OCI-LY7 (cell line): ENCODE results near the gene OR4S2. TPM values are rescaled to one million over a fixed set of nuclear protein-coding genes. Genes with fewer than 3 reads are reported as not detected.

Experiments
- BruUV-seq: library from RNA; stranded (reverse); fragments of 400-500 nt; replicated peaks from 2 replicates; lab custom pipeline; 2021; lab: Mats Ljungman, UMichigan
- CTCF ChIA-PET: fragments of 300-600 bp; sonication (Branson Sonifier 250); formaldehyde crosslinking; loops from one replicate; lab custom pipeline; 2022; ENCODE audit warnings: antibody characterized with exemption; ENCODE audit not compliant: unreplicated experiment; lab: Charles Lee
- POLR2A ChIA-PET: fragments of 300-600 bp; sonication (Branson Sonifier 250); formaldehyde crosslinking; loops from one replicate; lab custom pipeline; 2022; ENCODE audit warnings: antibody characterized with exemption; lab: Charles Lee
- DNase-seq: peaks from one replicate; pipeline ENCODE4 v3.0.0-alpha.2; 2015; ENCODE audit warnings: low spot score
- H2AFZ ChIP-seq: fragments of 200-600 bp; sonication (generic), shearing (Covaris generic); 2 replicates; pipeline ENCODE4 v1.6.1; 2014; ENCODE audit warnings: mild to moderate bottlenecking, antibody characterized with exemption, low read length, moderate library complexity
- H3K27ac ChIP-seq: fragments of 200-600 bp; sonication (generic); 2 replicates; pipeline ENCODE4 v1.5.1; 2014; ENCODE audit warnings: mixed run types, low read depth, mild to moderate bottlenecking, moderate library complexity, low read length, inconsistent platforms; ENCODE audit not compliant: poor library complexity, severe bottlenecking
- H3K36me3 ChIP-seq: fragments of 200-600 bp; sonication (generic); 2 replicates; pipeline ENCODE4 v1.6.1; 2014; ENCODE audit warnings: mild to moderate bottlenecking, antibody characterized with exemption, low read length, moderate library complexity, mixed read lengths; ENCODE audit not compliant: insufficient read depth
- H3K4me1 ChIP-seq: fragments of 200-600 bp; sonication (generic); 2 replicates; pipeline ENCODE4 v1.5.1; 2014; ENCODE audit warnings: mild to moderate bottlenecking, low read length; ENCODE audit not compliant: insufficient read depth, poor library complexity, severe bottlenecking
- H3K4me2 ChIP-seq: fragments of 200-600 bp; sonication (generic); 2 replicates; pipeline ENCODE4 v1.6.1; 2014; ENCODE audit warnings: mild to moderate bottlenecking, low read length
- H3K4me3 ChIP-seq: fragments of 200-600 bp; sonication (generic); 2 replicates; pipeline ENCODE4 v1.5.1; 2014; ENCODE audit warnings: mild to moderate bottlenecking, low read depth, low read length; ENCODE audit not compliant: poor library complexity, severe bottlenecking
- H3K79me2 ChIP-seq: fragments of 200-600 bp; sonication (generic); 2 replicates; pipeline ENCODE4 v1.6.1; 2016; ENCODE audit warnings: low read depth, mild to moderate bottlenecking, low read length, moderate library complexity, mixed read lengths; ENCODE audit not compliant: insufficient read depth
- H3K9me2 ChIP-seq: fragments of 200-600 bp; sonication (generic); 2 replicates; pipeline ENCODE4 v1.6.1; 2016; ENCODE audit warnings: mild to moderate bottlenecking, low read length, mixed read lengths; ENCODE audit not compliant: insufficient read depth
- H3K9me3 ChIP-seq: fragments of 200-600 bp; sonication (generic); 2 replicates; pipeline ENCODE4 v1.6.1; 2014; ENCODE audit warnings: mild to moderate bottlenecking, mixed run types, low read length, mixed read lengths
- H4K20me1 ChIP-seq: fragments of 200-600 bp; sonication (generic); 2 replicates; pipeline ENCODE4 v1.6.1; 2014; ENCODE audit warnings: mild to moderate bottlenecking, antibody characterized with exemption, low read length, moderate library complexity, mixed read lengths; ENCODE audit not compliant: insufficient read depth
- CTCF ChIP-seq: fragments of 200-600 bp; sonication (generic); conservative IDR thresholded peaks from 2 replicates; pipeline ENCODE4 v1.5.1; 2014; ENCODE audit warnings: mild to moderate bottlenecking, antibody characterized with exemption, low read length, moderate library complexity, mixed read lengths
- EZH2phosphoT487 ChIP-seq: fragments of 200-600 bp; sonication (generic); IDR thresholded peaks from 2 replicates; pipeline ENCODE4 v1.6.1; 2018; ENCODE audit warnings: low read depth, borderline replicate concordance, mild to moderate bottlenecking, mixed run types, antibody characterized with exemption, low read length, moderate library complexity, mixed read lengths
- intact Hi-C: fragments of 100-400 bp; cut with micrococcal nuclease; formaldehyde crosslinking; loops from one replicate; pipeline ENCODE4 v1.10.0; 2022; ENCODE audit not compliant: unreplicated experiment
- total RNA-seq, 2 experiments: library from RNA; depleted of rRNA in 1 of 2; stranded (reverse); fragments of >200 nt in 1 of 2; shearing (Covaris generic) in 1 of 2; gene quantifications; 2 replicates each; pipeline ENCODE4 v1.2.3, GENCODE V29; 2014 to 2022

OR4S2 gene
- total RNA-seq, 2 experiments from 2014 or later, result not detected

- DNase-seq, result no peak
- Histone ChIP-seq H3K9me2 (no peaks in the 10 kb centered on the region), H3K27ac (no peak within 1 kb of the TSS), H2AFZ (no peak within 1 kb of the TSS), H4K20me1 (no peaks in the 10 kb centered on the region), H3K4me2 (no peak within 1 kb of the TSS), H3K79me2 (no peaks in the 10 kb centered on the region), H3K4me3 (no peak within 1 kb of the TSS), H3K36me3 (no peaks in the 10 kb centered on the region), H3K4me1 (no peaks in the 10 kb centered on the region), H3K9me3 (no peaks in the 10 kb centered on the region)
- BruUV-seq, result no TSS peak
- CTCF ChIA-PET, result no interaction called here
- intact Hi-C loops, result no loop called here
- no peak for TF ChIP-seq CTCF
- no peak for TF ChIP-seq EZH2phosphoT487
- POLR2A ChIA-PET, result no interaction called here
Measured at GRCh38 chr11:55634813-55635212, 13.3 kb upstream of the OR4S2 start, which contains the start of gene OR4P4. Gene OR4P4 (plus strand): TSS chr11:55635113.

- intact Hi-C loops, result no loop called here
- ChIA-PET POLR2A (no interaction called here), CTCF (no interaction called here)
- H2AFZ ChIP-seq, result no peak overlapping the region
- no peaks in the 10 kb centered on the region for H3K4me1 ChIP-seq
- TF ChIP-seq CTCF (no peak), EZH2phosphoT487 (no peak)
- H3K79me2 ChIP-seq, result no peaks in the 10 kb centered on the region
- no peak overlapping the region for H3K4me2 ChIP-seq
- H3K4me3 ChIP-seq, result no peak overlapping the region
- no peaks in the 10 kb centered on the region for H3K9me2 ChIP-seq
- no peak overlapping the region for H3K27ac ChIP-seq
- no peaks in the 10 kb centered on the region for H3K9me3 ChIP-seq
- no peak for DNase-seq
- H3K36me3 ChIP-seq, result no peaks in the 10 kb centered on the region
- no TSS peak for BruUV-seq
- H4K20me1 ChIP-seq, result no peaks in the 10 kb centered on the region
Measured at GRCh38 chr11:55652560-55652959, 4.4 kb downstream of the OR4S2 start.

- Histone ChIP-seq H3K9me2 (no peaks in the 10 kb centered on the region), H3K27ac (no peak overlapping the region), H2AFZ (no peak overlapping the region), H3K79me2 (no peaks in the 10 kb centered on the region), H3K4me1 (no peaks in the 10 kb centered on the region), H3K9me3 (no peaks in the 10 kb centered on the region), H3K4me3 (no peak overlapping the region), H3K4me2 (no peak overlapping the region), H4K20me1 (no peaks in the 10 kb centered on the region), H3K36me3 (no peaks in the 10 kb centered on the region)
- POLR2A ChIA-PET, result no interaction called here
- DNase-seq, result no peak
- BruUV-seq, result no TSS peak
- TF ChIP-seq EZH2phosphoT487 (no peak), CTCF (no peak)
- intact Hi-C loops, result no loop called here
- CTCF ChIA-PET, result no interaction called here
Measured at GRCh38 chr11:55655096-55655495, 7.0 kb downstream of the OR4S2 start.
